Erythroblast (primary cell): ENCODE results near the gene ITGB1.

Source experiments
- GATA1 ChIP-seq: IDR thresholded peaks from 2 replicates; pipeline ENCODE4 v1.6.1; 2011; ENCODE audit warnings: low read depth, mild to moderate bottlenecking, control low read depth, low read length, moderate library complexity
- POLR2A ChIP-seq: IDR thresholded peaks from 2 replicates; pipeline ENCODE4 v1.6.1; 2011; ENCODE audit warnings: mild to moderate bottlenecking, low read length

- no peak for TF ChIP-seq POLR2A
- TF ChIP-seq GATA1, result no peak
These were observed 47.6 kb upstream of the ITGB1 start for GRCh38 chr10:33005322-33006301.
